ENCODE measurements around the gene CTAGE15.
"Not testable (repeated sequence)": the region's sequence is repeated elsewhere in the genome, so short reads cannot be mapped to it uniquely, and the experiment has no call there.

The CTAGE15 gene, protein sequence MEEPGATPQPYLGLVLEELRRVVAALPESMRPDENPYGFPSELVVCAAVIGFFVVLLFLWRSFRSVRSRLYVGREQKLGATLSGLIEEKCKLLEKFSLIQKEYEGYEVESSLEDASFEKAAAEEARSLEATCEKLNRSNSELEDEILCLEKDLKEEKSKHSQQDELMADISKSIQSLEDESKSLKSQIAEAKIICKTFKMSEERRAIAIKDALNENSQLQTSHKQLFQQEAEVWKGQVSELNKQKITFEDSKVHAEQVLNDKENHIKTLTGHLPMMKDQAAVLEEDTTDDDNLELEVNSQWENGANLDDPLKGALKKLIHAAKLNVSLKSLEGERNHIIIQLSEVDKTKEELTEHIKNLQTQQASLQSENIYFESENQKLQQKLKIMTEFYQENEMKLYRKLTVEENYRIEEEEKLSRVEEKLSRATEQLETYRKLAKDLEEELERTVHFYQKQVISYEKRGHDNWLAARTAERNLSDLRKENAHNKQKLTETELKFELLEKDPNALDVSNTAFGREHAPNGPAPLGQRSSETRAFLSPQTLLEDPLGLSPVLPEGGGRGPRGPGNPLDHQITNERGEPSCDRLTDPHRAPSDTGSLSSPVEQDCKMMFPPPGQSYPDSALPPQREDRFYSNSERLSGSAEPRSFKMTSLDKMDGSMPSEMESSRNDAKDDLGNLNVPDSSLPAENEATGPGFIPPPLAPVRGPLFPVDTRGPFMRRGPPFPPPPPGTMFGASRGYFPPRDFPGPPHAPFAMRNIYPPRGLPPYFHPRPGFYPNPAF

DNA sequence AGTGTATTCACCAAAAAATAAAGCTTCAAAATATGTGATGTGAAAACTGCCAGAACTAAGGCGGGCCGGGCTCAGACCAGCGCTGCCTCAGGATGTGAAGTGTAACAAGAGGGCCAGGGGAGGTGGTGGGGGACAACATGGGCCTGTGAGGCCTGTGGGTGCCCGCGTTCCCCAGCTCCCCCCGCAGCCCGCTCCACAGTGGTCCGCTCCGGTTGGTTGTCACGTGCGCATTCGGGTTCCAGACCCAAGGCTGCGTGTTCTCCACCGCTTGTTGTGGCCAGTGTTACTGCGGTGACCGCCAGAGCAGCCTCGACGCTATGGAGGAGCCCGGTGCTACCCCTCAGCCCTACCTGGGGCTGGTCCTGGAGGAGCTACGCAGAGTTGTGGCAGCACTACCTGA lies at the start of gene CTAGE15:
CTAGE15 (plus strand) TSS at position 301 of the 400 bp plus-strand sequence; CDS start at position 318, 17 bp downstream.
- not testable (repeated sequence) for DNase-seq (ENCODE audit: low read depth in 2 of 2)

DNA sequence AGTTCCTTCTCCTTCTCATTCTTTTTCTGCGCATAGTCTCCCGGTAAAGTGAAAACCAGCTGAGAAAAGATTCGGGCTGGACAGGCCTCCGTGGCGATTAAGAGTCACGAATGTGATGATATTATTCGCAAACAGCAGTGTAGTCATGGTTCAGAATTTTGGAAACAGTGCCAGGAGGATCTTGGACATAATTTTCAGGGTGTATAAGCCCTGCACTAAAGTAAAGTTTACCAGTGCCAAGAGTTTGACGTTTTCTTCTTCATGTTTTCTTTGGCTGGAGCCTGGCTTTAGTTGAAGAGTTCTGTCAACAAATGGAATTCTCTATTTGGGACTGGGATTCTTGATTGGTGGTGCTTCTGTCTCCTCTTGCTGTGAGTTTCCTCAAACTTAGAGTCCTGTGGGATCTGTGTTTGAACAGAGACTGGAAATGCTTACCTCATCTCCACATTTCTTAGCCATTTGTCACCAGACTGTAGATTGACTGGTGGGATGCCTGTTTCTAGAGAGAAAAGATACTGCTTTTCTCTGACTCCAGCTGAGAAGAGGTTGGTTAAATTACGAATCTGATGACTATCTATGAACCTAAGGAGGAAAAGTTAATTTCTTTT lies 49.2 kb upstream of the CTAGE15 start:
- DNase-seq (ENCODE audit: low read depth in 2 of 2): not testable (repeated sequence)

DNA sequence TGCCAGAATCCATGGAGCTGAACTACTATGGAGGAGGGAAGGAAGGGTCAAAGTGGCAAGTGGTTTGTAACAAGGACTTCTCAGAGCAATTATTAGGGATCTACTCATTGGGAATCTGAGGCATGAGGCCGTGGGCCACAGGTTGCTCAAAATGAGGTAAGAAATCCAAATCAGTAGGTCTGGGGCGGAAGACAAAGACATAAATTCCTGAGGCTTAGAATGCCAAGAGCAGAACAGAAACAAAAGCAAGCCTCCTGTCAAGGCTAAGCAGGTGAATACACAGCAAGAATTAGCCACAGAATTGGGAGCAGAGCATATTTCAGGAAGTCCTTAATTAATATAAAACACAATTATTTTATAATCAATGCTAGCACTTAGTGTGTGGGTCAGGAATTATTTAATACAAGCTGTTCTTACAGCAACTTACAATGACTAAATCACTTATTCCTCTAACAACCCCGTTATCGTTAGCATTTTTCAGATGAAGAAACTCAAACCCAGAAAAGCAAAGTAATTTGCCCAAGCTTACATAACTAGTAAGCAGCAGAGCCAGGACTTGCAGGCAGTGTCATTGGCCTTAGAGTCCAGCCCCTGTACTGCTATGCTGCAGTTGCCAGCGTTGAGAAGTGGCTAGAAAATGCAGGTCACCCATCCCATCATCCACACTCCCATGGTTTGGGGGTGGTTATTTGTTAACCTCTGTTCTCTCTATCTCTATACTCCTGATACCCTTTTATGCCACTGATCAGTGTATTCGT lies 40.3 kb upstream of the CTAGE15 start:
- not testable (repeated sequence) for DNase-seq (ENCODE audit: low read depth in 2 of 2)

DNA sequence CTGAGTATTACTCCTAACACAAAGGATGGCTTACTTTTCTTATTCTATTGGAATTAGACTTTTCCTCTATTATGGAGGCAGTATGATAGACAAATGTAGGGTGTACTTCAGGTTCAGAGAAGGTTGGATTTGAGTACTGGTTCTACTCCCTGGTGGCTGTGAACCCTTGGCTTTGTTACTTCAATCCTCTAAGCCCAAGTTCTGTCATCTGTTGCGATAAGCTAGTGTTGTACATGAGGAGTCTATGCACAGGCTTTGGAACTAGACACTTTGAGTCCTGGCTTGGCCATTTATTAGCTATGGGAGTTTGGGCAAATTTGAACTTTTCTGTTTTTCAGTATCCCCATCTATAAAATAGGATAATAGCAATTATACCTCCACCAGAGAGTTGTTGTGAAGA lies 39.7 kb upstream of the CTAGE15 start:
- DNase-seq (ENCODE audit: low read depth in 2 of 2): not testable (repeated sequence)

DNA sequence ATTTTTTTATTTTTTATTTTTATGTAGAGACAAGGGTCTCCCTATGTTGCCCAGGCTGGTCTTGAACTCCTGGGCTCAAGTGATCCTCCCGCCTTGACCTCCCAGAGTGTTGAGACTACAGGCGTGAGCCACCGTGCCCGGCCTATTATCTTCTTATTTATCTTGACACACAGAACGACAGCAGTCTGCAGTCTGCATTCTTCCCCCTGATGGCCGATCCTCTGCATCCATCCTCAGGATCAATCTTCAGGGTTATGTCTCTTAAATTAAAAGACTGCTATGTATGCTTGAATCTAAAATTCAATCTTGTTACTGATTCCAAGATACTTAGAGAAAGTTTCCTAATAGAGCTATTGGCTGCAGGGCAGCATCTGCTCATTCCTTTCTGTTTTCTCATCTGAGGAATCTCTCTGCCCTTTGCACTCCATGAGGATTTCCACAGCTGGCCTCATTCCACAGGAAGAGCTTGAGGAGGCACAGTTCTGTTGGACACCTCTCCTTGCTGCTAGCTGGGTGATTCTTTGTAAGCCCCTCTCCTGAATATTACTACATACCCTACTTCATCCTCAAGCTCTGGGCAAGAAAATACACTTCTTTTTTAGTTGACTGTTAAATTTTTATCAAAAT lies 38.3 kb upstream of the CTAGE15 start:
- not testable (repeated sequence) for DNase-seq (ENCODE audit: low read depth in 2 of 2)

DNA sequence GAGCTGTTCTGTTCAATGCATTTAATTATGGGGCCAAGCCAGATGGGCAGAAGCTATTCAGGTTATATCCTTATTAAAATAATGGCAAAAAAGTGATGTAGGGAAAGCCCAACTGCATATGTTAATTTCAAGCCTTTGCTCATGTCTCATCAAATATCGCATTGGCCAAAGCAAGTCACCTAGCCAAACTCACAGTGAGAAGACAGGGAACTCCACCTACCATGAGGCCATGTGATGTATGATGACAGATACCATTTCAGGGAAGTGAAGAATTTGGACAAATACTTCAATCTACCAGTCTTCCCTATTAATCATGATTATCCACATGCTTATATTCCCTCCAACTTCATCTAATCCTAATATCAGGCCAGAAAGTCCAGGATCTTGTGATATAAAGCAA lies 35.2 kb upstream of the CTAGE15 start:
- not testable (repeated sequence) for DNase-seq (ENCODE audit: low read depth in 2 of 2)

DNA sequence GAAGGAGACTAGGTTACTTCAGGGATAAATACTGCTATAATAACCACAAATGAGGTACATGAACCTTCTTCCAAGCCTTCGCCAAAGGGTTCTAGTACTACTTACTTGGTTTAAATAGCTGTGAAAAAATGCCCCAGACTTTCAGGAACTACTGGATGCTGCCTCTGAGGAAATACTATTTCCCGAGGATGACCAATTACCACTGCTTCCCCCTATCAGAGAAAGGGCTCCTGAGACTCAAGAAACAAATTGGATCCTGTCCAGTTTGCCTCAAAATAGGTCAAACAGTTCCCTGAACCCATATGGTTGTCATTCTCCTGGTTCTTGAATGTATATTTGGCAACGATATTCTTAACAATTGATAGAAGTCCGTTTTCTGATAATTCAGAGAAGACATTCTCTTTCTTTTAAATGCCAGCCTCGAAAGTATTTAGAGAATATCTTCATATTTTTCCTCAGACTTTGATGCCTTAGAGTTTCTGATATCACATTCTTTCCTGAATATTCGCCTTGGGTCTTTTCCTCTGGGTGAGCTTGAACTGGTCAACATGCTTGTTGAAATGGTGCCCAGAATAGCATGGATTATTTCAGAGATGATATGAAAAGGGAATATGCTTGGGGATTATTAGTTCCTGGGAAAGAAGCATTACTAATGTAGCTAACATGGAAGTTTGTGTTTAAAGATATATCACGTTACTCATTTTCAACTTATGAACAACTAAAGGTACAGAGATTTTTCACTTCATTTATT lies 28.1 kb upstream of the CTAGE15 start:
- not testable (repeated sequence) for DNase-seq (ENCODE audit: low read depth in 2 of 2)

DNA sequence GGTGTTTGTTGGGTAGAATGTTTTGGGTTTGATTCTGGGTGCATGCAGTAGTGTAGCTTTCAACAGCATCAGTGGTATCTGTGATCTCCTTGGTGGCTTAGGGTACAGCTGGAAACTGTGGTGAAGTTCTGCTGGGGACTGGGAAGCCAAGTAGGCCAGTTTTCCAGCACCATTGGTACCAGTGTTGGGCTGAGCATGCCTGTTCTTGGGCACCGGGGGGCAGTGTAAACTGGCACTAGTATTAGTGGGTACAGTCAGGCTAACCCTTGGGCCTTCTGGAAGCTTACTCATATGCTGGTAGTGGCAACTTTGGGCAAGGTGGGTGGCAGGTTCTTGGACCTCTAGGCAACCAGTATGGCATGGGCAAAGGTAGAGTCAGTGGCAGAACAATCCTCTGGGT lies 15.6 kb upstream of the CTAGE15 start:
- DNase-seq (ENCODE audit: low read depth in 2 of 2): not testable (repeated sequence)

DNA sequence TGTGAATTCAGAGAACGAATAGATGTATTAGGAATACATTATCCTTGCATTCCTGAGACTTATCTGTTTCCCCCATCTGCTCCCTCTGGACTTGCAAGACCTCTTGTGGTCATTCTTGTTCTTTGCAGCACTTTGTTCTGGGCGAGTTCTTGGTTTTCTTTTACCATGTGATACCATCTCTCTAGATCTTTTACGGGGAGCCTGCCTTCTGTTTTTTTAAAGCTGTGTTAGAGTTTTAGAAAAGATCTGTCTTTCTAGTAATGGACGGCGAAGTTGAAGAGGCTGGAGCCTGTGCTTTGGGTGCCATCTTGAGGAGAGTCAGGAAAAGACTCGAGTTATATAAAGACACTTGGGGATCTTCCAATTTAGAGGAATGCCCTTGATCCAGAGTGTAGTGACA lies 8.3 kb upstream of the CTAGE15 start:
- DNase-seq (ENCODE audit: low read depth in 2 of 2): not testable (repeated sequence)

DNA sequence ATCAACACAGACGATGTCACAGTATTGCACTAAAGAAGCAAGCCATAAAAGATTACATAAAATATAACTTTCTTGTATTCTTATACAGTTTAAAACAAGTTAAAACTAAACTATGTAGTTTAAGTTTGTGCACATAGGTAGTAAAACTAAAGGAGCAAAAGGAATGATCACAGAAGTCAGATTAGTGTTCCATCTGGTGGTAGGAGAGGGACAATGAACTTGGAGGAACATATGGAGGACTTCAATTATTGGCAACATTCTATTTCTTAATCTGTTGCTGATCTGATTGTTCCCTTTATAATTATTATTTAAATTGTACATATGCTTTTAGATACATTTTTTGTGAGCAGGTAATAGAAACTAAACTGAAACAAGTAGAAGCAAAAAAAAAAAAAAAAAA lies 5.6 kb upstream of the CTAGE15 start:
- not testable (repeated sequence) for DNase-seq (ENCODE audit: low read depth in 2 of 2)

DNA sequence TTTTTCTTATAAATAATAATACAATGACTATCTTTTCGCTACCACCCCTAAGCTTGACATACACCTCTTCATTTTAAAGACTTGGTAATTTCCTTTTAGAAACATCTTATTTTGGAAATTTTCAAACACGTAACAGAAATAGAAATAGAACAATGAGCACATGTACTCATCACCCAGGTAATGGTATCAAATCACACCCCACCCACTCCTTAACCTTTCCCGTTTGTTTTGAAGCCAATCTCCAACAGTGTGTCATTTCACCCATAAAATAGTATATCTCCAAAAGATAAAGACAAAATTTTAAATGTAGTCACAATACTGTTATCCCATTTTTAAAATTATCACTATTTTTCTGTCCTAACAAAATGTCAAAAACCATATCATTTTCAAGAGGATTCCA lies 16.6 kb downstream of the CTAGE15 start:
- not testable (repeated sequence) for DNase-seq (ENCODE audit: low read depth in 2 of 2)

DNA sequence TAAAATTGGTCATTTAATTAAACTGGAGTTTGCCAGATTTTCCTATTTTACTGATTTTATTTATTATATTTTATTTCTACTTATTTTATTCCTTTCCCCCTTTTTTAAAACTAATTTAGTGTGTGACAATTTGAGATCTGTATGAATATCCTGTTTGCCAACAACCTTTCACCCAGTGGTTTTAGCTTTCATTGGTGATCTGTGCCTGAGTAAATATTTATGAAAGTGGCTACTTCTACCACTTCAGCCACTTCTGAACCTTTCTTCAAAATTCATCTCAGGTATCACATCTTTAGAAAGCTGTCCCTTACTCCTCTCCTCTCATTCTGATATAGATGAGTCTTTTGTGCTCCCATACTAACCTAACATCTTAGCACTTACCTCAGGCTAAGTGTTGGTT lies 18.3 kb downstream of the CTAGE15 start:
- not testable (repeated sequence) for DNase-seq (ENCODE audit: low read depth in 2 of 2)

DNA sequence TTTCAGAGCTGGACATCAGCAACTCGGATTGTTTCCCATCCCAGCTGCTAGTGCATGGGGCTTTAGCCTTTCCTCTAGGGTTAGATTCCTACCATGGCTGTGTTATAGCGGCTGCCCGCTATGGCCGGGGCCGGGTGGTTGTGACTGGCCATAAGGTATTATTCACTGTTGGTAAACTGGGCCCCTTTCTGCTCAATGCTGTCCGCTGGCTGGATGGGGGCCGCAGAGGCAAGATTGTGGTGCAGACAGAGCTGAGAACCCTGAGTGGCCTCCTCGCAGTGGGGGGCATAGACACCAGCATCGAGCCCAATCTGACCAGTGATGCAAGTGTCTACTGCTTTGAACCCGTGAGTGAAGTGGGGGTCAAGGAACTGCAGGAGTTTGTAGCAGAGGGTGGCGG lies 26.5 kb downstream of the CTAGE15 start:
- DNase-seq (ENCODE audit: low read depth in 2 of 2): not testable (repeated sequence)

DNA sequence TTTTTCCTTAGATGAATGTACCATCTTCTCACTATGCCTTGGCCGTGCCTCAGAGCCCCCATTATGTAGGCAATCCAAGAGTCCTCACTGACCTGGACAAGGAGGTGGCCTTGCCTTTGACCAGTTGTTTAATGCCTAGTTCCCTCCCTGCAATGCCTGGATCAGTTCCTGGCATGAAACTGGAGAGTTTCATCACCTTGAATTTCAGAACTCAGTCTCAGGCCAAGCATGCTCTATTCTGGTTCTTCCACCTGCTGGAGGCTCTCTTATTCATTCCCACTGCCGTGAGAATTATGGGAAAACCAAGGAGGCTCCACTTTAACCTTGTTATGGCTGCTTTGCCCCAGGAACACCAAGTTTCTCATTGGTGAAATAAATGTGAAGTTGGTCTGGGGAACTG lies 31.9 kb downstream of the CTAGE15 start:
- not testable (repeated sequence) for DNase-seq (ENCODE audit: low read depth in 2 of 2)

DNA sequence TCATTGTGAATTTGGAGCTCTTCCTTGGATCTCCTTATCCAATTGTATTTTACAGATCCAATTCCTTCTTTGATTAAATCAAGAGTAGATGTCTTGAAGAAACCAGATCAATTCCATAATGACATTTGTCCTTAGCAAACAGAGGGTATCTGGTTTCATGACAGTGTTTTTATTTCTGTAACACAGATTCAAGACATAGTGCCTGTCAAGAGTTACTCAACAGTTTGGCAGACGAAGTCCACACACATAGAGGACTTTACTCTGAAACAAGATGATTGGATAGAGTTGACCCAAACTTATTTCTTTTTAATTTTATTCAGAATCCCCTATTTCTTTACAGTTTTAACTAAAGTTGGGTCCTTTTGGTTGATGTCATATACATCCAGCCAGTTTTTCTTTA lies 34.5 kb downstream of the CTAGE15 start:
- DNase-seq (ENCODE audit: low read depth in 2 of 2): not testable (repeated sequence)

DNA sequence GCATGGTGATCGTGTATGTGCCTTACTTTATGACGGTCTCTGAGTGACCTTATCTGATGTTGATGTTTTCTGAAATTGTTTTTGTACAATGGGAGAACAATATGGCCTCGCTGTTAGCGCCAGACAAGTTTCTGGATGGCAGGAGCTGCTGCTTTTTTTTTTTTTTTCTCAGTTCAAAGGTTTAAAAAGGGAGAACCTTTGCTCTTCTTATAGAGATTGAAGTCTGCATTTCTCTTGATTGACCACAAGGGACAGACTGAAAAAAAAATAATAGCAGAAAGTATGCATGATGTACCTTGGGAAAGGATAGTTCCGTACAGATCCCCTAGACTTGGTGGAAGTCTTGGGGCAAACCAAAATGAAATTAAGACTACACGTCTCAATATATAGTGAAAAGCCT lies 43.9 kb downstream of the CTAGE15 start:
- not testable (repeated sequence) for DNase-seq (ENCODE audit: low read depth in 2 of 2)

DNA sequence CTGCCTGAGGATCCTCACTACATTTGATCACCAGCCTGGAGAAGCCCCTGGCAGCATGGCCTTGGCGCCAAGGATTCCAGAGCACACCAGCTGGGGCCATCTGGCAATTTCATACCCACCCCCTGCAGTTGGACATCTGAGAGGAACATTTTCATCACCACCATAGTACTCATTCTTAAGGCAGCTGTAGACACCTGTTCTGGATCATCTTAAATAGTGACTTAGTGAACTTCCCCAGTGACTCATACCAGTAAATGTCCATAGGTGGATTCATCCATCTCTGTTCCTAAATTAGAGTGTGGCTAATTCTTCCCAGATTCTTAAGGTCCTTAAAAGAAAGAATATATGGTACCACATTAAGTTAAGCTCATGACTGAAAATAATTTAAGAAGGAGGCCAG lies 45.6 kb downstream of the CTAGE15 start:
- not testable (repeated sequence) for DNase-seq (ENCODE audit: low read depth in 2 of 2)

DNA sequence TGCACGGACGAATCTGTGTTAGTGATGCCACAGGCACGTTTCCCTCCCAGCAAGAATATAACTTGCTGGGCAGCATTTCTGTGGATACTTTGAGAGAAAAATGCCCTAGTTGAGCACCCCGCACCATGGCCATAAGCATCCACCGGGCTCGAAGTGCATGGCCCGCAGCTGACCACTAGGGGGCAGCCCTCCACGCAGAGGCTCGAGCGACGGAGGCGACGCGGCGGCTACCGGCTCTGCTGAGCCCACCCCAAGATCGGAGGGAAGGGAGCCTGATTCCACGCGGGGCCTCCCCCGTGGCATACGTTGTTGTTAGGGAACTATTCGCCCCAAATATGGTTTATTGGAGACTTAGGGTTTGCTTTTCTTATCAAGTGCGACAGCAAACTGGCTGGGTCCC lies 48.5 kb downstream of the CTAGE15 start:
- not testable (repeated sequence) for DNase-seq (ENCODE audit: low read depth in 2 of 2)

DNA sequence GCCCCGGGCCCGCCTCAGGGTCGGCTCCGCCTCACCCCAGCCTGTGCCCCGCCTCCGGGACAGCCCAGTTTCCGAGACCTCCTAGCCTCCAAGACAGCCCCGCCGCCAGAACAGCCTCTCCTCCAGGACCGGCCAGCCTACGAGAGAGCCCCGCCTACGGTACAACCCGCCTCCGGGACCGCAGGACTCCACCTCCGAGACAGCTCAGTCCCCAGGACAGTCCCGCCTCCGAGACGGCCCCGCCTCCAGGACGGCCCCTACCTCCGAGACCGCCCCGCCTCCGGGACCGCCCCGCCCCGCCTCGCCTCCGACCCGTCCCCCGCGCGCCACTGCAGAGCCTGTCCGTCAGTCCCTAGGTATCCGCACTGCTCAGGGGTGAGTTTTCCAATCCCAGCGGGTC lies 49.0 kb downstream of the CTAGE15 start, which contains the start of gene TCAF2:
TCAF2 (plus strand) TSS at position 329 of the 400 bp plus-strand sequence.
- DNase-seq (ENCODE audit: low read depth in 2 of 2): not testable (repeated sequence)

DNA sequence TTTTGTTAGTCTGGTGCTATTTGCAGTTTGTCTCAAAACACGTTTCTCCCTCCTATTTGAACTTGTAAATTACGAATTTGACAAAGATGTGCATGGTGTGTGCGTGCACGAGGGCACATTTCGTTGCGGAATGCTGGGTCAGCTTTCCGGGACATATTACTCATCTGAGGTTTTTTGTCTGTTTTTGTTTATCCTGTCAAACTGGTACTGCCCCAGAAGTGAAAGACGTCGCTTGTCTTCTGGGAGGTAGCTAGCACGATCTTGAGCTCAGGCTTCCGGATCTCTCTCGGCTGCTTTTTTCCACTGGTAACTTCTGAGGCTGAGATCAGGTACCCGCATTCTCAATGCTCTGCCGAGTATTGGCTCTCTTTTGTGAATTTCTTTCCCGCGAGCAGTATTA lies 49.6 kb downstream of the CTAGE15 start:
- DNase-seq (ENCODE audit: low read depth in 2 of 2): not testable (repeated sequence)
